B cell (primary cell): Measurements from ENCODE around the gene ABCC3. TPM values are rescaled to one million over a fixed set of nuclear protein-coding genes. Genes with fewer than 3 reads are reported as not detected.

Experiments used
- ATAC-seq: fragments of 200-7000 bp; cut with Tn5 transposase; one replicate; pipeline ENCODE4 v1.10.0; 2021; ENCODE audit warnings: low read depth, mild to moderate bottlenecking, moderate number of reproducible peaks, moderate library complexity
- CTCF ChIA-PET: fragments of 350-600 bp; sonication (Branson Sonifier 250); formaldehyde crosslinking; loops from one replicate; lab custom pipeline; 2021; ENCODE audit warnings: antibody characterized with exemption, inconsistent platforms; lab: Charles Lee
- POLR2A ChIA-PET: fragments of 350-600 bp; sonication (Branson Sonifier 250); formaldehyde crosslinking; loops from one replicate; lab custom pipeline; 2021; ENCODE audit warnings: antibody characterized with exemption; lab: Charles Lee
- DNase-seq: peaks from one replicate; pipeline ENCODE4 v3.0.0; 2013
- H2AFZ ChIP-seq: 2 replicates; pipeline ENCODE4 v1.6.1; 2012; ENCODE audit warnings: mild to moderate bottlenecking, low read depth, low read length; ENCODE audit not compliant: insufficient read depth, poor library complexity, severe bottlenecking
- H3K27ac ChIP-seq, 2 donors: 1 replicate in 1 of 2; 2 replicates in 1 of 2; pipeline ENCODE4 v1.5.1; 2012 to 2013; ENCODE audit warnings: low read length in 2 of 2, mild to moderate bottlenecking in 2 of 2, moderate library complexity in 1 of 2
- H3K27me3 ChIP-seq, 4 experiments: fragments of 200-600 bp in 1 of 4; sonication (generic) in 1 of 4; replicated peaks in 1 of 4; 1 replicate in 2 of 4; 2 replicates in 2 of 4; pipeline versions ENCODE4 v1.6.1 to v1.7.0; 2013 to 2016; ENCODE audit warnings: low read length in 3 of 4, mild to moderate bottlenecking in 2 of 4, mixed read lengths in 1 of 4, moderate library complexity in 1 of 4; ENCODE audit not compliant: insufficient read depth in 4 of 4, control insufficient read depth in 3 of 4; ENCODE audit errors: control extremely low read depth in 1 of 4
- H3K36me3 ChIP-seq, 2 experiments: replicated peaks in 1 of 2; 1 replicate in 1 of 2; 2 replicates in 1 of 2; pipeline versions ENCODE4 v1.6.1 to v1.7.1; 2013; ENCODE audit warnings: low read length in 1 of 2; ENCODE audit not compliant: insufficient read depth in 2 of 2, control insufficient read depth in 1 of 2; ENCODE audit errors: control extremely low read depth in 1 of 2, extremely low read depth in 1 of 2
- H3K4me1 ChIP-seq, 2 donors: fragments of 200-600 bp in 1 of 2; sonication (generic) in 1 of 2; 1 replicate in 1 of 2; 2 replicates in 1 of 2; pipeline versions ENCODE4 v1.5.1 to v1.6.1; 2013 to 2017; ENCODE audit warnings: low read length in 2 of 2; ENCODE audit not compliant: control insufficient read depth in 2 of 2, insufficient read depth in 2 of 2
- H3K4me2 ChIP-seq: replicated peaks from 2 replicates; pipeline ENCODE3; 2012; ENCODE audit warnings: mild to moderate bottlenecking, low read depth, low read length; ENCODE audit not compliant: poor library complexity, severe bottlenecking
- H3K4me3 ChIP-seq, 5 experiments: fragments of 200-600 bp in 1 of 5; sonication (generic) in 1 of 5; 1 replicate in 3 of 5; 2 replicates in 2 of 5; pipeline versions ENCODE4 v1.5.1 to v1.7.0; 2011 to 2016; ENCODE audit warnings: low read length in 4 of 5, mild to moderate bottlenecking in 4 of 5, low read depth in 2 of 5, control low read depth in 1 of 5, moderate library complexity in 1 of 5; ENCODE audit not compliant: insufficient read depth in 1 of 5; ENCODE audit errors: control extremely low read depth in 1 of 5, extremely low read depth in 1 of 5
- H3K79me2 ChIP-seq: fragments of 200-600 bp; sonication (generic); one replicate; pipeline ENCODE4 v1.6.0; 2016; ENCODE audit warnings: low read length; ENCODE audit not compliant: control insufficient read depth, insufficient read depth
- H3K9ac ChIP-seq: fragments of 200-600 bp; sonication (generic); 2 replicates; pipeline ENCODE4 v1.6.1; 2017; ENCODE audit warnings: mild to moderate bottlenecking, low read length, moderate library complexity
- H3K9me3 ChIP-seq, 3 donors: one replicate each; pipeline versions ENCODE4 v1.6.1 to v1.7.1; 2013; ENCODE audit warnings: low read length in 2 of 3; ENCODE audit not compliant: control insufficient read depth in 2 of 3, insufficient read depth in 1 of 3; ENCODE audit errors: control extremely low read depth in 1 of 3
- H4K20me1 ChIP-seq: 2 replicates; pipeline ENCODE4 v1.6.0; 2012; ENCODE audit warnings: mild to moderate bottlenecking, low read length; ENCODE audit not compliant: insufficient read depth, control insufficient read depth, poor library complexity, severe bottlenecking
- H3K27ac Mint-ChIP-seq: one replicate; pipeline ENCODE4 v1.8.0; 2021; ENCODE audit warnings: mixed read lengths
- H3K27me3 Mint-ChIP-seq: one replicate; pipeline ENCODE4 v1.8.0; 2021; ENCODE audit warnings: mixed read lengths
- H3K4me1 Mint-ChIP-seq: one replicate; pipeline ENCODE4 v1.8.0; 2021; ENCODE audit warnings: mixed read lengths
- H3K4me3 Mint-ChIP-seq: one replicate; pipeline ENCODE4 v1.8.0; 2021; ENCODE audit warnings: mixed read lengths
- H3K9me3 Mint-ChIP-seq: one replicate; pipeline ENCODE4 v1.8.0; 2022; ENCODE audit warnings: mixed read lengths; ENCODE audit not compliant: insufficient read depth
- EZH2 ChIP-seq: IDR thresholded peaks from 2 replicates; pipeline ENCODE4 v1.6.1; 2012; ENCODE audit warnings: borderline replicate concordance, low read depth, mild to moderate bottlenecking, moderate library complexity, low read length; ENCODE audit not compliant: insufficient read depth, poor library complexity, severe bottlenecking
- WGBS: methylation state at CpG from one replicate; pipeline ENCODE4 v1.1.5; 2013; ENCODE audit warnings: missing lambda C conversion rate; ENCODE audit not compliant: insufficient coverage; 5-methylcytosine and 5-hydroxymethylcytosine counted together
- intact Hi-C: fragments of 100-400 bp; cut with micrococcal nuclease; formaldehyde crosslinking; loops from one replicate; pipeline ENCODE4 v1.10.0; 2022
- polyA plus RNA-seq: library from polyadenylated mRNA; depleted of rRNA; stranded (reverse); fragments of >200 nt; gene quantifications from 2 replicates; pipeline ENCODE4 v1.2.3, GENCODE V29; 2012
- total RNA-seq, 2 donors: library from RNA; stranded (reverse); fragments of 120-200 nt in 1 of 2; gene quantifications; 1 replicate in 1 of 2; 2 replicates in 1 of 2; pipeline versions ENCODE4 v1.2.3 to v1.2.4, GENCODE V29; 2013 to 2022
- TF ChIP-seq, protein P1 (sequence below): fragments of 200-600 bp; IDR thresholded peaks from one replicate; pipeline ENCODE4 v1.8.0; 2022; ENCODE audit warnings: antibody characterized with exemption, mild to moderate bottlenecking

ABCC3 gene
- total and polyA plus RNA-seq, 2 donors (not counting 1 experiment from before 2014, with no cell fraction given): 0.05 to 0.60 TPM

DNA sequence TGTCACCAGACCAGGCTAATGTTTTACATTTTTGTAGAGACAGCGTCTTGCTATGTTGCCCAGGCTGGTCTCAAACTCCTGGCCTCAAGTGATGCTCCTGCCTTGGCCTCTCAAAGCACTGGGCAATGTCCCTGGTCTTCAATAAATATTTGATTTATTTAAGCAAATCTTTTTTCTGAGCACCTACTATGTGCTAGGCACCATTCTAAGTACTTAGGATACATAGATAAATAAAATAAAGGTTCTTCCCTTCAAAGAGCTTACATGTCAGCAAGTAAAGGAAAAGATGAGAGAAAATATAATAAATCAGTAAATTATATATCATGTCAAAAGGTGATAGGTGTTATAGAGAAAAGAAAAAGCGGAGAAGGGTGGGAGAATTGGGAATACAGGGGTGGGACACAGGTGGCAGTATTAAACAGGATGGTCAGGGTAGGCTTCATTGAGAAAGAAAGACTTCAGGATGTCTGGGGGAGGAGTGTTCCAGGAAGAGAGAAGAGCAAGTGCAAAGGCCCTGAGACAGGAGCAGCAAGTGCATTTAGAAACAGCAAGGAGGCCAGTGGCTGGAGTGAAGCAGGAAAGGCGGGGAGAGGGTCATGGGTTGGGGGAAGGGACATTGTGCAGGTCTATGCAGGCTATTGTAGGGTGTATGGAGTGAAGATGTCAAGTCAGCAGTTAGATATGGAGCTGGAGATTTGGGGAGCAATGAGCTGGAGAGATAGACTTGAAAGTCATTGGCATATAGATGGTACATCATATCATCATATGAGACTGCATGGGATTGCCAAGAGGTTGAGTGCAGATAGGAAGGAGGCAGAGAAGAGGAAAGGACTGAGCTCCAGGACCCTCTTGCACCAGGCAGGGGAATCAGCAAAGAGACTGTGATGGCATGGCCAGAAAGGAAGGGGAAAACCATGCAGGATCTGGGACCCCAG lies 11.3 kb downstream of the ABCC3 start:
- ATAC-seq: no peak
- POLR2A ChIA-PET: no interaction called here
- Histone ChIP-seq H3K4me2 (no peak overlapping the region), H2AFZ (no peak overlapping the region), H3K27me3 (peaks cover 0 to 2% (median under 1%) of the 10 kb centered on the region in 4 experiments), H3K27ac (no peak overlapping the region), H3K4me1 (no peaks in the 10 kb centered on the region), H3K36me3 (no peaks in the 10 kb centered on the region), H3K4me3 (no peak overlapping the region), H3K9me3 (no peaks in the 10 kb centered on the region), H4K20me1 (no peaks in the 10 kb centered on the region), H3K9ac (no peak overlapping the region), H3K79me2 (no peaks in the 10 kb centered on the region)
- DNase-seq: no peak
- Mint-ChIP-seq H3K4me3 (no peak overlapping the region), H3K27me3 (peaks cover 23% of the 10 kb centered on the region), H3K9me3 (peaks cover 2% of the 10 kb centered on the region), H3K4me1 (no peaks in the 10 kb centered on the region), H3K27ac (no peak overlapping the region)
- WGBS: 94% methylated on average over 3 of the region's 3 CpGs
- no peak for TF ChIP-seq EZH2
- TF ChIP-seq, protein P1, sequence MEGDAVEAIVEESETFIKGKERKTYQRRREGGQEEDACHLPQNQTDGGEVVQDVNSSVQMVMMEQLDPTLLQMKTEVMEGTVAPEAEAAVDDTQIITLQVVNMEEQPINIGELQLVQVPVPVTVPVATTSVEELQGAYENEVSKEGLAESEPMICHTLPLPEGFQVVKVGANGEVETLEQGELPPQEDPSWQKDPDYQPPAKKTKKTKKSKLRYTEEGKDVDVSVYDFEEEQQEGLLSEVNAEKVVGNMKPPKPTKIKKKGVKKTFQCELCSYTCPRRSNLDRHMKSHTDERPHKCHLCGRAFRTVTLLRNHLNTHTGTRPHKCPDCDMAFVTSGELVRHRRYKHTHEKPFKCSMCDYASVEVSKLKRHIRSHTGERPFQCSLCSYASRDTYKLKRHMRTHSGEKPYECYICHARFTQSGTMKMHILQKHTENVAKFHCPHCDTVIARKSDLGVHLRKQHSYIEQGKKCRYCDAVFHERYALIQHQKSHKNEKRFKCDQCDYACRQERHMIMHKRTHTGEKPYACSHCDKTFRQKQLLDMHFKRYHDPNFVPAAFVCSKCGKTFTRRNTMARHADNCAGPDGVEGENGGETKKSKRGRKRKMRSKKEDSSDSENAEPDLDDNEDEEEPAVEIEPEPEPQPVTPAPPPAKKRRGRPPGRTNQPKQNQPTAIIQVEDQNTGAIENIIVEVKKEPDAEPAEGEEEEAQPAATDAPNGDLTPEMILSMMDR: no peak
- intact Hi-C loops: no loop called here
- CTCF ChIA-PET: interaction anchor here (0.5 to 1.1 kb wide), 2 partner anchors 17 to 26 kb away, joined by 3 read pairs; no protein-coding TSS in a partner anchor

DNA sequence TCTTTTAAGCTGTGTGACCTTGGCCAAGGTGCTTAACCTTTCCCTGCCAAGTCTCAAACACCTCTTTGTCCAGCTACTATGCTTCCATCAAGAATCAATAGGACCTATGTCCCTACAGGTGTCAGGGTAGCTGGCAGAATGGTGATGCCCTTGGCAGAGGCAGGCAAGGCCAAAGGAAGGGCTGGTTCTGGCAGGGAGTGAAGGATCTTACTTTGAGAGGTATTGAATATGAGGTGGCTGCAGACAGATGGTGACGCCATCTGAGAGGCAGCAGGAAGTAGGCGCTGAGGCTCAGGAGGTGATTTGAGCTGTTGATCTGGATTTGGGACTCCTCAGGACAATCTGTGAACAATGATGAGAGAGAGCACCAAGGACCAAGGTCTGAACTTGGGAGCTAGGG lies 12.5 kb downstream of the ABCC3 start:
- H3K9me3 Mint-ChIP-seq: peaks cover 2% of the 10 kb centered on the region
- H3K4me3 Mint-ChIP-seq: no peak overlapping the region
- 100% methylated on average over 2 of the region's 2 CpGs for WGBS
- Histone ChIP-seq H3K27me3 (no peaks in the 10 kb centered on the region), H3K9ac (no peak overlapping the region), H3K9me3 (no peaks in the 10 kb centered on the region), H2AFZ (no peak overlapping the region), H3K4me2 (no peak overlapping the region), H3K27ac (no peak overlapping the region), H3K36me3 (no peaks in the 10 kb centered on the region), H3K79me2 (no peaks in the 10 kb centered on the region), H3K4me1 (no peaks in the 10 kb centered on the region), H3K4me3 (no peak overlapping the region), H4K20me1 (no peaks in the 10 kb centered on the region)
- TF ChIP-seq, protein P1: no peak
- intact Hi-C loops: no loop called here
- DNase-seq: no peak
- no peak for ATAC-seq
- ChIA-PET CTCF (interaction anchor here (1.1 kb wide), 1 partner anchor 18 kb away, joined by 3 read pairs; no protein-coding TSS in a partner anchor), POLR2A (no interaction called here)
- H3K4me1 Mint-ChIP-seq: no peaks in the 10 kb centered on the region
- H3K27me3 Mint-ChIP-seq: peaks cover 23% of the 10 kb centered on the region
- H3K27ac Mint-ChIP-seq: no peak overlapping the region
